Hematopoietic multipotent progenitor cell (in vitro differentiated cells): ENCODE measurements around the gene OAS1. TPM values are rescaled to one million over a fixed set of nuclear protein-coding genes. Genes with fewer than 3 reads are reported as not detected.
"Not testable (repeated sequence)": the region's sequence is repeated elsewhere in the genome, so short reads cannot be mapped to it uniquely, and the experiment has no call there.

Experiments
- DNase-seq, 3 donors: peaks; one replicate each; pipeline ENCODE4 v3.0.0-alpha.2; 2011 to 2015; ENCODE audit warnings: low read depth in 2 of 3, low spot score in 2 of 3
- total RNA-seq: library from RNA; depleted of rRNA; stranded (reverse); fragments of >200 nt; gene quantifications from one replicate; pipeline ENCODE4 v1.2.3, GENCODE V29; 2012

OAS1 gene
- total RNA-seq, 1 donor = 24.5 TPM

GRCh38 chr12:112898380-112898779 lies 8.4 kb upstream of the OAS1 start:
- DNase-seq = no peak

GRCh38 chr12:112900298-112901145 lies 6.2 kb upstream of the OAS1 start:
- DNase-seq = peak in 2 of 3 donors; percentile 44 to 63

GRCh38 chr12:112901271-112901670 lies 5.5 kb upstream of the OAS1 start:
- DNase-seq = no peak

- no peak for DNase-seq
Measured at GRCh38 chr12:112904571-112904970, 2.2 kb upstream of the OAS1 start.

GRCh38 chr12:112905451-112906089 lies 1.2 kb upstream of the OAS1 start:
- DNase-seq = no peak

GRCh38 chr12:112907415-112908157 lies 824 bp downstream of the OAS1 start:
- DNase-seq = no peak

GRCh38 chr12:112908548-112908947 lies 1.8 kb downstream of the OAS1 start:
- DNase-seq = no peak

- no peak for DNase-seq
Measured at GRCh38 chr12:112909693-112910092, 2.9 kb downstream of the OAS1 start.

- DNase-seq = peak in 1 of 3 donors; percentile 32
Measured at GRCh38 chr12:112913038-112913688, 6.4 kb downstream of the OAS1 start.

- DNase-seq = not testable (repeated sequence)
Measured at GRCh38 chr12:112913888-112914287, 7.1 kb downstream of the OAS1 start.

GRCh38 chr12:112916270-112916669 lies 9.5 kb downstream of the OAS1 start:
- no peak for DNase-seq

- DNase-seq = no peak
Measured at GRCh38 chr12:112919121-112919520, 12.4 kb downstream of the OAS1 start.

GRCh38 chr12:112924986-112925385 lies 18.2 kb downstream of the OAS1 start:
- DNase-seq = peak in 1 of 3 donors; percentile 34

- DNase-seq = not testable (repeated sequence)
Measured at GRCh38 chr12:112926416-112927033, 19.8 kb downstream of the OAS1 start.

GRCh38 chr12:112927475-112927874 lies 20.7 kb downstream of the OAS1 start:
- no peak for DNase-seq

GRCh38 chr12:112927925-112928324 lies 21.2 kb downstream of the OAS1 start:
- DNase-seq = no peak

GRCh38 chr12:112928978-112929377 lies 22.2 kb downstream of the OAS1 start:
- no peak for DNase-seq

GRCh38 chr12:112929715-112930114 lies 23.0 kb downstream of the OAS1 start:
- DNase-seq = no peak

GRCh38 chr12:112930350-112930749 lies 23.6 kb downstream of the OAS1 start:
- no peak for DNase-seq

GRCh38 chr12:112932485-112933128 lies 25.8 kb downstream of the OAS1 start:
- DNase-seq = no peak
